Epithelial cell of proximal tubule (primary cell): ENCODE results near the gene ENTR1. TPM values are rescaled to one million over a fixed set of nuclear protein-coding genes. Genes with fewer than 3 reads are reported as not detected.

Experiments
- DNase-seq: peaks from one replicate; pipeline ENCODE4 v3.0.0-alpha.2; 2011; ENCODE audit warnings: low read depth
- H3K4me3 ChIP-seq: 2 replicates; pipeline ENCODE4 v1.5.1; 2011; ENCODE audit warnings: low read depth, mild to moderate bottlenecking, low read length
- total RNA-seq: library from RNA; depleted of rRNA; stranded (reverse); fragments of >200 nt; gene quantifications from 2 replicates; pipeline ENCODE4 v1.2.3, GENCODE V29; 2015
- TF ChIP-seq, protein P1 (sequence below): conservative IDR thresholded peaks from 2 replicates; pipeline ENCODE4 v1.5.1; 2012; ENCODE audit warnings: low read depth, mild to moderate bottlenecking, low read length

ENTR1 gene
- total RNA-seq, 1 donor from 2014 or later = 57.5 TPM

DNA sequence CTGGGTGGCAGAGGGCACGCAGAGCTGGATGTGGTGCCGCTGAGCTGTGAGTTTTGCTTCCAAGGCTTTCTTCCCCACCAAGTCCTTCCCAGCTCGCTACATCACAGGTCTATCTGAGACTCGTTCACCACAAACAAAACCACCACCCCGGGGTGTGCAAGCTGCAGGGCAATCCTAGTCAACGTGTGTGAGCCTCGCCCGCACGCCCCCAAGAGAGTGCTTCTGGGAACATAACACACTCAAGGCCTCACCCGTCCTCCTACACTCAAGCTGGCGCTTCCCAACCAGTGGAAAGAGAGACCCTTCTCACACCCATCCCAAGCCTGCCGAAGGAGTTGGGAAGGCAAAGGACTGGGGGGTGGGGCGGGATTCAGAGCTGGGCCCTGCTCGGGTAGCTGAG is 21.0 kb downstream of the ENTR1 start:
- no peak for DNase-seq
- TF ChIP-seq, protein P1, sequence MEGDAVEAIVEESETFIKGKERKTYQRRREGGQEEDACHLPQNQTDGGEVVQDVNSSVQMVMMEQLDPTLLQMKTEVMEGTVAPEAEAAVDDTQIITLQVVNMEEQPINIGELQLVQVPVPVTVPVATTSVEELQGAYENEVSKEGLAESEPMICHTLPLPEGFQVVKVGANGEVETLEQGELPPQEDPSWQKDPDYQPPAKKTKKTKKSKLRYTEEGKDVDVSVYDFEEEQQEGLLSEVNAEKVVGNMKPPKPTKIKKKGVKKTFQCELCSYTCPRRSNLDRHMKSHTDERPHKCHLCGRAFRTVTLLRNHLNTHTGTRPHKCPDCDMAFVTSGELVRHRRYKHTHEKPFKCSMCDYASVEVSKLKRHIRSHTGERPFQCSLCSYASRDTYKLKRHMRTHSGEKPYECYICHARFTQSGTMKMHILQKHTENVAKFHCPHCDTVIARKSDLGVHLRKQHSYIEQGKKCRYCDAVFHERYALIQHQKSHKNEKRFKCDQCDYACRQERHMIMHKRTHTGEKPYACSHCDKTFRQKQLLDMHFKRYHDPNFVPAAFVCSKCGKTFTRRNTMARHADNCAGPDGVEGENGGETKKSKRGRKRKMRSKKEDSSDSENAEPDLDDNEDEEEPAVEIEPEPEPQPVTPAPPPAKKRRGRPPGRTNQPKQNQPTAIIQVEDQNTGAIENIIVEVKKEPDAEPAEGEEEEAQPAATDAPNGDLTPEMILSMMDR = no peak
- H3K4me3 ChIP-seq = no peak overlapping the region

DNA sequence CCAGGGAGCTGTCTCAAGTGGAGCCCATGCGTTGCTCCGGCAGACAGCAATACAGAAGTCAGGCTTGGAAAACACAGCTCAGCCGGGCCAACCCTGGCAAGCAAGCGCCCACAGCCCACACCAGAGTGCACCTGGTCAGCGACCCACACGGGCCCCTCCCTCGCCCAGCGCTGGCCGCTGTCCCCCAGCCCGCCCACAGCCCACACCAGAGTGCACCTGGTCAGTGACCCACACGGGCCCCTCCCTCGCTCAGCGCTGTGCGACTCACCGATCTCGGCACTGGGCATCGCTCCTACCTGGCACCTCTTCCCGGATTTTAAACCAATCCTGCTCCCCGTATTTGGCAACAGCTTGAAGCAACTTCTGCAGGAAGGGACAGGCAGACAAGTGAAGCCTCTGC is 23.2 kb downstream of the ENTR1 start:
- no peak overlapping the region for H3K4me3 ChIP-seq
- TF ChIP-seq, protein P1 = no peak
- no peak for DNase-seq

DNA sequence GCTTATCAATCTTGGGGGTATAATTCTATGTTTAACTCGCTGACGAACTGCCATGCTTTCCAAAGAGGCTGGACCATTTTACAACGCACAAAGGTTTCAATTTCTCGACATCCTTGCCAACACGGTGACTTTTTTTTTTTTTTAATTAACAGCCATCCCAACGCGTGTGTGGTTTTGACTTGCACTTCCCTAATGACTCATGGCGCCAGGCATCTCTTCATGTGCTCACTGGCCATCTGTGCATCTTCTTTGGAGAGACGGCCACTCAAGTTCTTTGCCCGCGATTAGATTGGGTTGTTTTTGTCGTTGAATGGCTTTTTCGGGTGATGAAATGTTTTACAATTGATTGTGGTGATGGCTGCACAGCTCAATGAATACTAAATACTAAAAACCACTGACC is 24.4 kb downstream of the ENTR1 start:
- TF ChIP-seq, protein P1 = no peak
- no peak for DNase-seq

DNA sequence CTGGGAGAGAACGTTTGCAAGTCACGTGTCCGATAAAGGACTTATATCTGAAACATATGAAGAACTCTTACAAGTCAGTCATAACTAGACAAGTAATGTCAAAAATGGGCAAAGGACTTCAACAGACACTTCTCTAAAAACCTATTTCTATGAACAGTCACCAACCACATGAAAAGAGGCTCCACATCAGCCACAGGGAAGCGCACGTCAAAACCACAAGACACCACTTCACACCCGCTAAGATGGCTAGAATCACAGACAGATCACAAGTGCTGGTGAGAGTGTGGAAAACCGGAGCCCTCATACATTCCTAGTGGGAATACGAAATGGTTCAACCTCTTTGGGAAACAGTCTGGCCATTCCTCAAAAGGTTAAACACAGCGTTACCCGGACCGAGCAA is 25.4 kb downstream of the ENTR1 start:
- no peak for DNase-seq
- H3K4me3 ChIP-seq = no peak overlapping the region
- TF ChIP-seq, protein P1 = no peak

More for the DNA sequence above, 24.4 kb downstream of the ENTR1 start:
- no peak overlapping the region for H3K4me3 ChIP-seq

DNA sequence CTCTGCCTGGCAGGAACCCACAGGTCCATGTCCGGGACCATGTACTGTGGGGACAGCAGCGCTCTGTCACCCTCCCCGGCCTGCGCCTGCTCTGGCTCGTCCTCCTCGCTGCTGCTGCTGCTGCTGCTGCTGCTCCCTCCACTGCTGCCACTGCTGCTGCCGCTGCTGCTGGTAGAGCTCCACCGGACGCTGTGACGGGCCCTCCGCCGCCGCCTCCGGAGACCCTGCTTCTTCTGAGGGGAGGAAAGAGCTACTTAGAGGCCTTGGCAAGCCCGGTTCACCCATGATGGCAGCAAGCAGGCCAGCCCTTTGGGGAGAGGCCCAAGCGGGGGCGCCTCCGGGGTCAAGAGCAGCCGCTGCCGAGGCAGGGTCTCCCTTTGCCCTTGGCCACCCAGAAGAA is 27.0 kb downstream of the ENTR1 start:
- H3K4me3 ChIP-seq = no peak overlapping the region
- TF ChIP-seq, protein P1 = no peak
- no peak for DNase-seq

DNA sequence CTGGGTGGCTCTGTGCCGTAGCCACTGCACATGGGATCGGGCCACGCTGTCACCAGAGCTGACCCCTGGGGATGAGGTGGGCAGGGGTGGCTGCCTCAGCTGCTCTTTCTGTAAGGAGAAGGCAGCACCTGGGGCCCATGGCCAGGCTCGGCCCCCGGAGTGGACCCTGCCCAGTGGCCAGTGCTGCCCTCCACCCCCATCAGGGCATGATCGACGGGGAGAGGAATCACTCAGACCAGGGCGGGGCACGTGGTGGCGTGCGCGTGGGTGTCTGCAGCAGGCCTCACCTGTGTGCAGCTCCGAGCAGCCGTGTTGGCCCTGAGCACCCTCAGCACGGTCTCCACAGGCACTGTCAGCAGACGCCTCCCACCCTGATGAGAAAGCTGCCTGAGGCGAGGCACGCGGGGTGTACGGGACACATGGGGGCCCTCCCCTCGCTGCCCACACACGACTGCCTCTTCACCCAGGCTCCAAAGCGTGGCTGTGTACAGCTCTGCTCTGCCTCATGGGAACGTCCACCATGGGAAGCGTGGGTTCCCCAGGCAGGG is 28.4 kb downstream of the ENTR1 start:
- TF ChIP-seq, protein P1 = no peak
- DNase-seq = no peak
- no peak overlapping the region for H3K4me3 ChIP-seq

DNA sequence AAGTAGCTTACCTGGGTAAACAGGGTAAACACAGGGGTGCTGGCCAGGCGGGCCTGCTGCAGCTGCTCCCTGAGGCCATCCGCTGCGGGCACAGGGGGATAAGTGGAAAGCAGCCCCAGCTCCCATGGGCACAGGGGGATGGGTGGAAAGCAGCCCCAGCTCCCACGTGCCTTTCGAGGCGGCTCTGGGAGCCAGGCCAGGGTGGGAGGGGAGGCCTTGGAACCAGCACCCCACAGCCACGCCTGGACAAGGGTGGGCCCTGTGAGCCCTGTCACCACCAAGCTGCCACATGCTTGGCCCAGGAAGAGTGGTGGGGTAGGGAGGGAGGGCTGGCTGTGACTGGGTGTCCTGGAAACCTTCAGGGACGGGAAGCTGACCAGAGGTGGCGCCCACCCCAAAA is 29.1 kb downstream of the ENTR1 start:
- no peak overlapping the region for H3K4me3 ChIP-seq
- DNase-seq = no peak
- TF ChIP-seq, protein P1 = no peak
